NCI-H510A (cell line): ENCODE results near the gene NT5DC3.

Experiments
- DNase-seq: peaks from one replicate; lab custom pipeline; 2025; lab: John Stamatoyannopoulos, UW

The NT5DC3 gene

DNA sequence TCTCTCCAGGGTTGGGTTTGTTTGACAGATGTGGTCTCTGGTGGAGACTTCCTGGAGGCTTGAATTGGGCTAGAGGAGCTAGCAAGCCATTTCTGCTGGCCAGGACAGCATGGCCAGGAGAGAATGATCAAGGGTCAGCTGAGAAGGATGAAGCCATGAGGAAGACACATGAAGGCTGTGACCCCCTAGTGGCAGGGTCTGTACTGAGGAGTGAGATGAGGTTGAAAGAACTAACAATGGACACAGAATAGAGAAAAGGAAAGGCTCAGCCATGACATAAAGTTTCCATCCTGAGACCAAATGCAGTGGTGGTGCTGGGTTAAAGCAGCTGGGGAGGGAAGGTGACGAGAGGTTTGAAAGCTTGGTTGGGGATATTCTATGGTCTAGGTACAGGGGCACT is 89.9 kb downstream of the NT5DC3 start:
- DNase-seq: no peak

DNA sequence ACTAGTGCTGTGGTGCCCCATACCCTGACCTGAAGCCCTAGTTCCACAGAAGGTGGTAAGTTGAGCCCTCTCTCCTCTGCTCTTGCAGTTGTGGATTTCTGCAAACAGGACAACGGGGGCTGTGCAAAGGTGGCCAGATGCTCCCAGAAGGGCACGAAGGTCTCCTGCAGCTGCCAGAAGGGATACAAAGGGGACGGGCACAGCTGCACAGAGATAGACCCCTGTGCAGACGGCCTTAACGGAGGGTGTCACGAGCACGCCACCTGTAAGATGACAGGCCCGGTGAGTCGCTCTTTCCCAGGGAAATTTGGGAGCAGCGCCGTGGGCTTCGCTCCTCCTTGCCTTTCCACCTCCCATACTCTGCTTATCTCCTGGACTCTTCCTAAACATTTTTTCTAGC is 92.2 kb downstream of the NT5DC3 start:
- DNase-seq: no peak

DNA sequence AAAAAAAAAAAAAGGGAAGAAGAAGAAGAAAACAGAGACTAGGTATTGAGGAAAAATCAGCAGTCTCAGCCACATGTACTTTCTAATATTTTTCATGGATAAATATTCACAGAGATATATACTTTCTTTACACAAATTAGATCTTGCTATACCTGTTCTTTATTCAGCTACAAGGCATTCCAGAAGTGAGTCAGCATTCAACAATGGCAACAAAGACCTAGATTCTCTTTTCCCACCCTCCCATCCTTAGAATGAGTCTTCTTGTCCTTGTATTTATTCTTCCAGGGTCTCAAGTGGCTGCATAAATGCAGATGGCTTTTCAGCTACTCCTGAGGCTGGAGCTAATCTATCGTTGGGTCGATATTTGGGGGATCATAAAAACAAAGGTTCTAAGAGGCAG is 93.0 kb downstream of the NT5DC3 start:
- DNase-seq: no peak

DNA sequence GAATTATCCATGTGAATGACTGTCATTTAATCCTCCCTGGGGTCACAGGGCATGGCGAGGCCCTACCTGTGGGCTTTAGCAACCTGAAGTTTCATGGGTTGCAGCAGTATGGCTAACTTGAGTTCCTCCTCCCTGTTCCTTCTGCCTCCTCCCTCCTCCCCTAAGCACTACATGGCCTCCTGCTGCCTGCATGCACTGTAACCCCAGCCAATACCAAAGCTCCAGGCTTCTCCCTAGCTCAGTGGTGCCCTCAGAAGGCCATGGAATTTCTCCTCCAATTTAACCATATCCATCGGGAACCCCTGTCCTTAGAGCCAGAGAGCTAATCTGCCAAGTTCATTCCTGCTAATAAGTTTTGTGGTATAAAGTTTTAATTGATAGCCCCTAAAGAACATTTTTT is 95.1 kb downstream of the NT5DC3 start:
- DNase-seq: no peak

DNA sequence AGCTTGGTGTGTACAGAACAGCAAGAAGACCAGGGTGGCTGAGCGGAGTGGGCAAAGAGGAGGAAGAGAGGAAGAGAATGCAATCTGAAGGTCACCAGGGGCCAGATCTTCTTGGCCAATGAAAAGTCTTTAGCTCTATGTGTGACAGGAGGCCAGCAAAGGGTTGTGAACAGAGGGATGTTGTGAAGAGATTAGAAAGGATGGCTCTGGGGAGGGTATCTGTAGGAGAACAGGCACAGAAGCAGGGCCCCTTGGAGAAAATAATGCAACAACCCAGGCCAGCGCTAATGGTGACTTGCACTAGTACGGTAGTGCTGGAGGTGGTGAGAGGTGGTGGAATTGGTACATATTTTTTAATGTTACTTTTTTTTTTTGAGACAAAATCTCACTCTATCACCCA is 97.2 kb downstream of the NT5DC3 start:
- DNase-seq: no peak

DNA sequence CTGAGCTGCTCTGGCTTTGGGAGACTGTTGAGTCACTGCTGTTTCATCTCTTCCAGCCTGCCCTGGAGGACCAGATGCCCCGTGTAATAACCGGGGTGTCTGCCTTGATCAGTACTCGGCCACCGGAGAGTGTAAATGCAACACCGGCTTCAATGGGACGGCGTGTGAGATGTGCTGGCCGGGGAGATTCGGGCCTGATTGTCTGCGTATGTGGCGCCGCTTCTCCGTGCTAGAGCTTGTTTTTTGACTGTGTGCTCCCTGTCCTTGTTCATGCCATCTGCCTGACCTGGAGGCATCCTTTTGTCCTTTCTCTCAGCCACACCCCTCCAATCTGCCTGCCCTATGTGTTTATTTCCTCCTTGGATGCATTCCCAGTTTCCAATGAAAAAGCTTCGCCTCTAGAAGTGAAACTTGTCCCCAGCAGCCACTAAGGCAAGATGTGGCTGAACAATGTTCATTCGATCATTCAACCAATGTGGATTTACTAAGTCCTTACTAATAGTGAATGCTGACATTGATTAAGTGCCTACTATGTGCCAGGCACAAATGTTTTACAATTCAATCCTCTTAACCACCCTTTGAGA is 98.6 kb downstream of the NT5DC3 start:
- peak; percentile 8 for DNase-seq

DNA sequence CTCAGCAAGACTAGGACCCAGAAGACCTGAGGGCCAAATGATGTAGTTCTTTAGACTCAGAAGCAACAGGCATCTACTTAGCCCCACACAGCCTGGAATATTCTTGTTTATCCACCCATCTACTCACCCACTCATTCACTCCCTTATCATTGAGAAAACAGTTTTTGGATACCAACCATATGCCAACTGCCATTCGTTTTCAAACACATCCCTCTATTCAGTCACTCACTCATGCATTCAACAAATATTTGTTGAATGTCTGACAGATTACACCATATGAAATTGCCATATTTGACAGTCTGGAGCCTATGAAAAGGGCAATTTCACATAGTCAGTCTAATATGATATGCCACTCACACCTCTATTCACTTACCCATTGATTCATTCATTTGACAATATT is 103.2 kb downstream of the NT5DC3 start:
- no peak for DNase-seq

DNA sequence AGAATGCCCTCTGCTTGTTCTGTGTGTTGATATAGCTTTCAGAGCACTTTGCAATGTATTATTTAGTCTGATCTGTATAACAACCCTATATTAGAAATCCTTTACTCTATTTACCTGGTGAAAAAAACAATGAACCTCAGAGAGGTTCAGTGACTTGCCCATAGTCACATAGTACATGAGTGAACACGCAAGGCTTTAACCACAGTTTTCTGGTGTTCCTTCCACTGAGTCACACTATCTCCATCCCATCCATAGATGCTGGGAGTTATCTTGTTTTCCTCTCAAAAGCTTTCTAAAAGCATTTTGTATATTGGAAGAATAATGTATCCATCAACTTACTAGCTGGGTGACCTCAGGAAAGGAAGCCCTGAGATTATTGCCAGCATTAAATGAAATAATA is 104.5 kb downstream of the NT5DC3 start:
- DNase-seq: no peak

DNA sequence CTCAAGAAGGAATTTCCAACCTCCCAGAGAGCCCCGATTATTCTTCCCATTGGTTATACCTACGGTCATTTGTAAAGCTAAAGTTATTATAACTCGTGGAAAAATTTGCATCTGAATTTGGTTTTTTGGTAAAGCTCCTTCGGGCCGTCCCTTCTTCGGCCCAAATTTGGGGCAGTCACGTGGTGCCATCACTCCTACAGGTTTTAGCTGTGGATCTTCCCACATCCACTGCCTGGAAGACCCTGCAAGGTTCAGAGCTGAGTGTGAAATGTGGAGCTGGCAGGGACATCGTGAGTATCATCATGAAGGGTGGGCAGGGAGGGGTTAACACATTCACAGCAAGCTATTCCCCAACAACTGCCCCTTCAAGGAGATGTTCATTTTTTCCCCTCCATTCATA is 105.7 kb downstream of the NT5DC3 start:
- DNase-seq: no peak

DNA sequence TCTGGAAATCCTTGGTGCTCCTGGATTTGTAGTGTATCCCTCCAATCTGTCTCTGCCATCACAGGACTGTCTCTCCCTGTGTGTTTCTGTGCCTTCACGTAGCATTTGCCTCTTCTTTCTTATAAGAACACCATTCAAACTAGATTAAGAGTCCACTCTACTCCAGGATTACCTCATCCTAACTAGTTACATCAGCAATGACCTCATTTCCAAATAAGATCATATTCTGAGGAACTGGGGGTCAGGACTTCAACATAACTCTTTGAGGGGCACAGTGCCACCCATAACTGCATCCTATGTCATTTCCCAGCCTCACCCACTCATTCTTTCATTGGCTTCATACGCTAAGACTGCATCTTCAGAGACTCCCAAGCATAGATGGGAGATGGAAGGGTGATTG is 106.2 kb downstream of the NT5DC3 start:
- no peak for DNase-seq

DNA sequence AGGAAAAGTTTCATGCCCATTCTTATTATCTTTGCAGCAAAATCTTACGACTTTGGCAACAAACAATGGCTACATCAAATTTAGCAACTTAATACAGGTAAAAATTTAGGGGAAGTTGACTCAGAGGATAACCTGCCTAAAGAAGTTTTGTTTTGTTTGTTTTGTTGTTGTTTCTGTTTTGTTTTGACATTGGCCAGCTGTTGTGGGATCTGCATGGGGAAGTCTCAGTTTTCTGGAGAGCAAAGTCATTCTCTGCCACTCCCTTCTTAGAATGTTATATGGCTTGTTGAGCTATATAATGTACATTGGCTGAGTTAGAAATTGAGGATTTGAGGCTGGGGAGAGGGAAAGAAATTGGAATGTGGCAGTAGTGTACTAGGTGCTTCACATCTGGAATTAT is 109.5 kb downstream of the NT5DC3 start:
- no peak for DNase-seq

DNA sequence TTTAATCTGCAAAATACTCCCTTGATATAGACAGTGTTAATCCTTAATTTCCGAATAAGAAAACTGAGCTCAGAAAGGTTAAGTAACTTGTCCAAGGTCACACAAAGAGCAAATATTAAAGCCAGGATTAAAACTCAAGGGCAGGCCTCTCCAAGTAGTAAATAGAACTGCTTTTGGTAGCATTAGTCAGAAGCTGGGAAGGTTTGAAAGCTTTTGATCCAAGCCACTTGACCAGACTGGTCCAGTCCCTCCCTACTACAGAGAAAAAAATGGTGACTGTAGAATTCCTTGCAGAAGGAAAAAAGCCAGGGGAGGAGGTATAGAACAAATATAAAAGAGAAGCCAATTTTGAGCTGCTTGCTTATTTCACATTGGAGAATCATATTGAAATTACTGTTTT is 111.5 kb downstream of the NT5DC3 start:
- DNase-seq: no peak

DNA sequence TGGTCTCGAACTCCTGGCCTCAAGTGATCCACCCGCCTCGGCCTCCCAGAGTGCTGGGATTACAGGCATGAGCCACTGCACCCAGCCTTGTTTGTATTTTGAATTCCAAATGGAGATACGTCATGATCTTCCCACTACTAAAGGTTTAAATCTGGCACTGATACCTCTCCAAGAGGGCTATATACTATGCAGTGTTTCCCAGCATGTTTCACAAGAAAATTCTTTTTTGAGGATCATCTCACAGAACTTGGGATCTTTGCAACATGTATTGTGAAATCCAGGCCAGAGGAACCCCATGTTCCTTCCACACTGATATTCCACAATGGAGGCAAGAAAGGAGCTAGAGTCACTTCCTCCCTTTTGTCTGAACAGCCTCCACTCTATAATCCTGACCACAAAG is 112.7 kb downstream of the NT5DC3 start:
- DNase-seq: no peak

DNA sequence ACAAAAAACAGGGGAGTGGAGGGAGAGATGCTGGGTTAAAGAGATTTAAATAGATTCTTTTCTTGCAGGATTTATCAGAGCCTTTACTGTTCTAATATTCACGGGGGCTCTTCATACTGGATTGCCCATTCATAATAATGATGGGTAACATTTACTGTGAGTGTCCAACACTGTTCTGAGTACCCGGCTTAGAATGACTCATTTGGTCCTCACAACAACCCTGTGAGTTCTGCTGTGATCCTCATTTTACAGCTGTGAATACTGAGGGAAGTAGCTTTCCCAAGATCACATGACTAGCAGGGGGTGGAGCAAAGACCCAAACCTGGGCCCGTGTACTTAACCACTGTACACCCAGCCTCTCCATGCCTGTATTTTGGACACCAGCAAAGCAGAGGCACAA is 113.4 kb downstream of the NT5DC3 start:
- no peak for DNase-seq

DNA sequence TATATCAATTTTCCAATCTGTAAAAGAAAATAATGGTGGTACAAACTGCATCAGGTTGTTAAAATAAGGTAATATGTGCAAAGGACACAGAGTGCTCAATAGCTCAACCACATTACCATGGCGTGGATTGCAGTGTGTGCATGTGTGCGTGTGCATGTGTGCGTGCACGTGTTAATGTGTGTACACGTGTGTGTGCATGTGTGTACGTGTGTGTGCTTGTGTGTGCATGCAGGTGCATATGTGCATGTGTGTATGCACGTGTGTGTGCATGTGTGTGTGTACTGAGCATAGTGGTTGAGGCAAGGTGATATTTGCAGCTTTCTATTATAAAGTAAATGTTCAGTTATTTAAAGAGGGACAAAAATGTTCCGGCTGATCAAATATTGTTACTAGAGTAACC is 115.6 kb downstream of the NT5DC3 start:
- no peak for DNase-seq
